ENCODE measurements around the gene MGA.
A peak's percentile ranks its signal among the peaks of the same experiment; 100 is the strongest.

Gene MGA

DNA sequence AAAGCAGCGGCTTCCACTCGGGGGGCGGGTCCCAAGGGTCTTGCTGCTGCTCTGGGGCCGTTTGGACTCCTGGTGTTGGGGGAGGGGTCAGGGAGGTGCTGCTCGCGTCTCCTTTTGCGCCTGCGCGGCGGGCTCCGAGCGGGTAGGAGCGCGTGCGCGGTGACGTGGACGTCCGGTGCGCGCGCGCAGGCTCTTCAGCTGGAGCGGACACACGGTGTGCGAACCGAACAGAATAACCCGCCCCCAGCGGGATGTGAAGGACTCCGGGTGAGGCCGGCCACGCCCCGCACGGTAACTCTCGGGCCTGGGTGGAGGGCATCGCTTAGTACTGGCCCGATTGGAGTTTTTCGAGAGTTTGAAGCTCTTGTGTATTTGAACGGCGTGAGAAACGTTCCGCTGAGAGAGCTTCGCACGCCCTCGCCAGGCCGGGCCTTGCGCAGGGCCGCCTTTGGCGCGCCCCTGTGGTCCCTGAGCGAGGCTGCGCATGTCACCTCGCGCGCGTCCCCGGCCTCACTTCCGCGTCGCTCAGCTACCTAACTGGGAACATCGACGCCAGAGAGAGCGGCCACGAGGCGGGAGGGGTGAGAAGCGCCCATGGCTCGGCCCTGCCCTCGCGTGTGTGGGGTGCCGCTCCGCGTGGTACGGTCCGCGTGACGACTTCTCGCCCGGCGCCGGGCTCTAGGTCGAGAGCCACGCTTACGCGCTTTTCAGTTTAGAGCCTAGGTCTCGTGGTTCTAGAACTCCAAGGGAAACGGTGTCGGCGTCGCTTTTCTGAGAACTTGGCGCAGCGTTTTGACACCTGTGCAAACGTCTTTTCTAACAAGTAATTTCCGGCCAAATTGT, at the start of gene MGA:
Gene MGA, plus strand, starts transcription at position 171 of the 843 bp plus-strand sequence.
- ATAC-seq, result peak; percentile 88
- TF ChIP-seq ZNF8 (CRISPR knock-in tag; IDR thresholded peaks at IDR 0.05) (no peak), CSDC2 (CRISPR knock-in tag; IDR thresholded peaks at IDR 0.05) (0 out of 2 replicates have a peak, but pooled peaks have one; percentile 79), POU6F1 (CRISPR knock-in tag; IDR thresholded peaks at IDR 0.05; ENCODE audit: borderline replicate concordance, low read depth) (0 out of 2 replicates have a peak, but pooled peaks have one; percentile 7), ESRRG (CRISPR knock-in tag; IDR thresholded peaks at IDR 0.05) (no peak), PPARA (CRISPR knock-in tag; IDR thresholded peaks at IDR 0.05; ENCODE audit: borderline replicate concordance) (no peak), ZFP3 (CRISPR knock-in tag; IDR thresholded peaks at IDR 0.05) (peak; percentile 38; the same call in 1 of the 2 replicates), CREB5 (CRISPR knock-in tag; IDR thresholded peaks at IDR 0.05; ENCODE audit: low read depth) (no peak)

DNA sequence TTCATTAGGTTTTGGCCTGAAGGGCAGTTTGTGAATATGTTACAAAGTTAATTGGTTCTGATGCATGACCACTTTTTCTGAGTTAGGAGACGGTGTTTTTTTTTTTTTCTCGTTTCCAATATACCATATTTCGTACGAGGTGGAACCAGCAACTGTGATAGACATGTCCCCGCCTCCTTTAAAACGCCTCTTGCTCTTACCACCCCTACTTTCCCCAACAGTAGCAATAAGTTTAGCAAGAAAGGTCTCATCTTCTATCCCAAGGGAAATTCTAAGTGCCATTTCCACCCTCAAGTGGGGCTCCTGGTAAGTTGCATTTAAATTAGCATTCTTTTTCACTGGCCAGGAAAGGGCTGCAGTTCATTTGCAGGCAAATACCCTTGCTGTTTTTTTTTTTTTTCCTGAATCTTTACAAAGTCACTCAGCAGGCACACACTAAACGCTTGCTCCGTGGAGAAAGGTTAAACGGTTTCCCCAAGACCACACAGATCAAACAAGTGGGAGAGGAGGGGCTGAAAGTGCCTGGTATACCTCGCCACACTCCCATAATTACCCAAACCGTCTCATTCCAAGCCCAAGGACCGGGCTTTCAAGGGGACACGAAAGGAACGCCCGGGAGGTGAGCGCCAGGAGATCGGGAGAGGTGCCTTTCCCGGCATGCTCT, 39.5 kb upstream of the MGA start:
- no peak; the same call in 2 of the 3 replicates for ATAC-seq
- TF ChIP-seq CSDC2 (CRISPR knock-in tag; IDR thresholded peaks at IDR 0.05), result no peak
- no peak for TF ChIP-seq CREB5 (CRISPR knock-in tag; IDR thresholded peaks at IDR 0.05; ENCODE audit: low read depth)
- TF ChIP-seq ZNF565 (CRISPR knock-in tag; conservative IDR thresholded peaks at IDR 0.05; ENCODE audit: low read depth), result no peak
- no peak for TF ChIP-seq PATZ1 (CRISPR knock-in tag; IDR thresholded peaks at IDR 0.05; ENCODE audit: borderline replicate concordance)
- TF ChIP-seq POU6F1 (CRISPR knock-in tag; IDR thresholded peaks at IDR 0.05; ENCODE audit: borderline replicate concordance, low read depth), result no peak
- TF ChIP-seq GLIS3 (CRISPR knock-in tag; IDR thresholded peaks at IDR 0.05), result no peak
- TF ChIP-seq ISL1 (CRISPR knock-in tag; IDR thresholded peaks at IDR 0.05), result no peak
- no peak for TF ChIP-seq RARB (CRISPR knock-in tag; IDR thresholded peaks at IDR 0.05)
- TF ChIP-seq ZNF70 (CRISPR knock-in tag; IDR thresholded peaks at IDR 0.05), result no peak
- no peak for TF ChIP-seq TCF4 (CRISPR knock-in tag; IDR thresholded peaks at IDR 0.05; ENCODE audit: borderline replicate concordance)
- no peak for TF ChIP-seq BACH2 (CRISPR knock-in tag; IDR thresholded peaks at IDR 0.05; ENCODE audit: borderline replicate concordance)
- TF ChIP-seq, protein P1, sequence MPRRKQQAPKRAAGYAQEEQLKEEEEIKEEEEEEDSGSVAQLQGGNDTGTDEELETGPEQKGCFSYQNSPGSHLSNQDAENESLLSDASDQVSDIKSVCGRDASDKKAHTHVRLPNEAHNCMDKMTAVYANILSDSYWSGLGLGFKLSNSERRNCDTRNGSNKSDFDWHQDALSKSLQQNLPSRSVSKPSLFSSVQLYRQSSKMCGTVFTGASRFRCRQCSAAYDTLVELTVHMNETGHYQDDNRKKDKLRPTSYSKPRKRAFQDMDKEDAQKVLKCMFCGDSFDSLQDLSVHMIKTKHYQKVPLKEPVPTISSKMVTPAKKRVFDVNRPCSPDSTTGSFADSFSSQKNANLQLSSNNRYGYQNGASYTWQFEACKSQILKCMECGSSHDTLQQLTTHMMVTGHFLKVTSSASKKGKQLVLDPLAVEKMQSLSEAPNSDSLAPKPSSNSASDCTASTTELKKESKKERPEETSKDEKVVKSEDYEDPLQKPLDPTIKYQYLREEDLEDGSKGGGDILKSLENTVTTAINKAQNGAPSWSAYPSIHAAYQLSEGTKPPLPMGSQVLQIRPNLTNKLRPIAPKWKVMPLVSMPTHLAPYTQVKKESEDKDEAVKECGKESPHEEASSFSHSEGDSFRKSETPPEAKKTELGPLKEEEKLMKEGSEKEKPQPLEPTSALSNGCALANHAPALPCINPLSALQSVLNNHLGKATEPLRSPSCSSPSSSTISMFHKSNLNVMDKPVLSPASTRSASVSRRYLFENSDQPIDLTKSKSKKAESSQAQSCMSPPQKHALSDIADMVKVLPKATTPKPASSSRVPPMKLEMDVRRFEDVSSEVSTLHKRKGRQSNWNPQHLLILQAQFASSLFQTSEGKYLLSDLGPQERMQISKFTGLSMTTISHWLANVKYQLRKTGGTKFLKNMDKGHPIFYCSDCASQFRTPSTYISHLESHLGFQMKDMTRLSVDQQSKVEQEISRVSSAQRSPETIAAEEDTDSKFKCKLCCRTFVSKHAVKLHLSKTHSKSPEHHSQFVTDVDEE (CRISPR knock-in tag; IDR thresholded peaks at IDR 0.05), result no peak
- TF ChIP-seq ZFP30 (CRISPR knock-in tag; IDR thresholded peaks at IDR 0.05), result no peak
- TF ChIP-seq ARNTL (CRISPR knock-in tag; IDR thresholded peaks at IDR 0.05; ENCODE audit: borderline replicate concordance, low read depth), result no peak
- no peak for TF ChIP-seq CSRNP3 (CRISPR knock-in tag; IDR thresholded peaks at IDR 0.05)
- no peak for TF ChIP-seq TOX (CRISPR knock-in tag; IDR thresholded peaks at IDR 0.05; ENCODE audit: borderline replicate concordance)
- no peak for TF ChIP-seq SNAI2 (CRISPR knock-in tag; IDR thresholded peaks at IDR 0.05)

Data from SK-N-SH treated with all-trans-retinoic acid at 6 μM for 48 hours (cell line).